Mammary epithelial cell (primary cell): ENCODE results near the gene CDH13.

Source experiments
- EZH2 ChIP-seq: IDR thresholded peaks from 2 replicates; pipeline ENCODE4 v1.6.1; 2012; ENCODE audit warnings: low read length, inconsistent platforms, borderline replicate concordance
- TF ChIP-seq, protein P1 (sequence below), 2 donors: IDR thresholded peaks in 1 of 2; conservative IDR thresholded peaks in 1 of 2; 2 replicates each; pipeline ENCODE4 v1.5.1; 2011 to 2012; ENCODE audit warnings: inconsistent platforms in 2 of 2, low read length in 2 of 2, mild to moderate bottlenecking in 2 of 2, control low read depth in 1 of 2, low read depth in 1 of 2; ENCODE audit not compliant: insufficient read depth in 1 of 2; ENCODE audit errors: extremely low read depth in 1 of 2

DNA sequence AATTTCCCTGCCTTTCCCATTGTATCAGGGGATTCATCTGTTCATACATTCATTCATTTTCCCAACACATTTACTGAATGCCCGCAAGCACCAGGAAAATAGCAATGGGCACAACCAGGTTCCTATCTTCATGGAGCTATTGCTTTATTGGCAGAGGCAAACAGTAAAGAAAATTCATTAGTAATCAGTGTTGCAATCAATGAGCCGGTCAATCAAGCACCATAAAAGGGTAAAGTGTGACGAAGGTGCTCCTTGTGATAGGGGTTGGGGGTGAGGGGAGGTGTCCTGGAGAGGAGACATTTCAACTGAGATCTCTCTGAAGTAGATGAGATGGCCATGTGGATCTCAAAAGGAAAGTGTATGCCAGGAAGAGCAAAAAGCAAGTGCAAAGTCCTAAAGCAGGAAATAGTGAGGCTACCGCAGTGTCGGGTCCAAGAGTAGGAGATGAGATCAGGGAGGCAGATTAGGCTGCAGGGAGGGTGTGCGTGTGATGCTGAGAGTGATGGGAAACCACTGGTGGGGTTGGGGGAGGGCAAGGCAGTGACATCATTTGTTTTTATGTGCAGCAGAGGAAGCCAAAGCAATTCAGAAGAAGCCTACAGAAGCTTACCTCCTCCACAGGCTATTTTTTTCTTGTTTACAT is 28.4 kb downstream of the CDH13 start:
- TF ChIP-seq, protein P1, sequence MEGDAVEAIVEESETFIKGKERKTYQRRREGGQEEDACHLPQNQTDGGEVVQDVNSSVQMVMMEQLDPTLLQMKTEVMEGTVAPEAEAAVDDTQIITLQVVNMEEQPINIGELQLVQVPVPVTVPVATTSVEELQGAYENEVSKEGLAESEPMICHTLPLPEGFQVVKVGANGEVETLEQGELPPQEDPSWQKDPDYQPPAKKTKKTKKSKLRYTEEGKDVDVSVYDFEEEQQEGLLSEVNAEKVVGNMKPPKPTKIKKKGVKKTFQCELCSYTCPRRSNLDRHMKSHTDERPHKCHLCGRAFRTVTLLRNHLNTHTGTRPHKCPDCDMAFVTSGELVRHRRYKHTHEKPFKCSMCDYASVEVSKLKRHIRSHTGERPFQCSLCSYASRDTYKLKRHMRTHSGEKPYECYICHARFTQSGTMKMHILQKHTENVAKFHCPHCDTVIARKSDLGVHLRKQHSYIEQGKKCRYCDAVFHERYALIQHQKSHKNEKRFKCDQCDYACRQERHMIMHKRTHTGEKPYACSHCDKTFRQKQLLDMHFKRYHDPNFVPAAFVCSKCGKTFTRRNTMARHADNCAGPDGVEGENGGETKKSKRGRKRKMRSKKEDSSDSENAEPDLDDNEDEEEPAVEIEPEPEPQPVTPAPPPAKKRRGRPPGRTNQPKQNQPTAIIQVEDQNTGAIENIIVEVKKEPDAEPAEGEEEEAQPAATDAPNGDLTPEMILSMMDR (conservative IDR thresholded peaks at IDR 0.05 in 1 of 2, IDR thresholded peaks at IDR 0.05 in 1 of 2; ENCODE audit: extremely low read depth in 1 of 2, insufficient read depth in 1 of 2, low read depth in 1 of 2, low read length in 2 of 2) = no peak
- TF ChIP-seq EZH2 = no peak
